H9 (cell line): ENCODE results near the gene CHD9. TPM values are rescaled to one million over a fixed set of nuclear protein-coding genes. Genes with fewer than 3 reads are reported as not detected.

ENCODE experiments used
- DNase-seq: peaks from one replicate; pipeline ENCODE4 v3.0.0-alpha.2; 2017
- H2AFZ ChIP-seq: one replicate; pipeline ENCODE4 v1.6.1; 2013; ENCODE audit warnings: mild to moderate bottlenecking, low read length, control low read depth, moderate library complexity
- H2AK5ac ChIP-seq: 2 replicates; pipeline ENCODE4 v1.6.1; 2013; ENCODE audit warnings: low read length, control low read depth, mixed read lengths; ENCODE audit not compliant: insufficient read length
- H2BK120ac ChIP-seq: one replicate; pipeline ENCODE4 v1.6.1; 2013; ENCODE audit warnings: low read depth, mild to moderate bottlenecking, low read length, control low read depth, inconsistent platforms; ENCODE audit not compliant: poor library complexity, severe bottlenecking
- H2BK12ac ChIP-seq: 2 replicates; pipeline ENCODE4 v1.6.1; 2013; ENCODE audit warnings: low read length, control low read depth, mixed read lengths, low read depth; ENCODE audit not compliant: insufficient read length
- H2BK15ac ChIP-seq: 2 replicates; pipeline ENCODE4 v1.6.1; 2013; ENCODE audit warnings: low read depth, low read length, control low read depth
- H2BK20ac ChIP-seq: one replicate; pipeline ENCODE4 v1.6.1; 2013; ENCODE audit warnings: low read depth, mild to moderate bottlenecking, low read length, control low read depth, inconsistent platforms; ENCODE audit not compliant: poor library complexity, severe bottlenecking
- H2BK5ac ChIP-seq: 2 replicates; pipeline ENCODE4 v1.6.1; 2013; ENCODE audit warnings: low read length, control low read depth, mixed read lengths; ENCODE audit not compliant: insufficient read length
- H3K14ac ChIP-seq: 2 replicates; pipeline ENCODE4 v1.6.1; 2013; ENCODE audit warnings: low read length, control low read depth; ENCODE audit not compliant: insufficient read depth
- H3K18ac ChIP-seq: 2 replicates; pipeline ENCODE4 v1.6.1; 2013; ENCODE audit warnings: low read depth, mild to moderate bottlenecking, mixed read lengths, low read length, control low read depth; ENCODE audit not compliant: insufficient read length
- H3K23ac ChIP-seq: 2 replicates; pipeline ENCODE4 v1.6.1; 2013; ENCODE audit warnings: low read length, control low read depth, mixed read lengths, low read depth; ENCODE audit not compliant: insufficient read length
- H3K23me2 ChIP-seq: 2 replicates; pipeline ENCODE4 v1.6.1; 2013; ENCODE audit warnings: low read depth, mild to moderate bottlenecking, mixed read lengths, low read length, control low read depth; ENCODE audit not compliant: insufficient read length, poor library complexity, severe bottlenecking
- H3K27ac ChIP-seq: 2 replicates; pipeline ENCODE4 v1.5.1; 2013; ENCODE audit warnings: low read length, control low read depth, mixed read lengths, low read depth; ENCODE audit not compliant: insufficient read length
- H3K27me3 ChIP-seq: 2 replicates; pipeline ENCODE4 v1.6.1; 2013; ENCODE audit warnings: low read length, control low read depth, inconsistent platforms; ENCODE audit not compliant: insufficient read depth
- H3K4ac ChIP-seq: 2 replicates; pipeline ENCODE4 v1.6.1; 2013; ENCODE audit warnings: low read depth, mild to moderate bottlenecking, control low read depth, inconsistent platforms, low read length, moderate library complexity
- H3K4me1 ChIP-seq: 2 replicates; pipeline ENCODE4 v1.6.1; 2013; ENCODE audit warnings: low read length, control low read depth, inconsistent platforms; ENCODE audit not compliant: insufficient read depth
- H3K4me2 ChIP-seq: 2 replicates; pipeline ENCODE4 v1.6.1; 2013; ENCODE audit warnings: low read length, control low read depth, mixed read lengths; ENCODE audit not compliant: insufficient read length, insufficient read depth
- H3K56ac ChIP-seq: 2 replicates; pipeline ENCODE4 v1.6.1; 2013; ENCODE audit warnings: low read depth, mild to moderate bottlenecking, mixed read lengths, low read length, control low read depth; ENCODE audit not compliant: insufficient read length
- H3K79me1 ChIP-seq: 2 replicates; pipeline ENCODE4 v1.6.1; 2013; ENCODE audit warnings: low read depth, mild to moderate bottlenecking, moderate library complexity, low read length, control low read depth, inconsistent platforms; ENCODE audit not compliant: insufficient read depth, poor library complexity, severe bottlenecking
- H3K79me2 ChIP-seq: 2 replicates; pipeline ENCODE4 v1.6.1; 2013; ENCODE audit warnings: low read length, control low read depth, inconsistent platforms; ENCODE audit not compliant: insufficient read depth
- H3K9ac ChIP-seq: 2 replicates; pipeline ENCODE4 v1.6.1; 2013; ENCODE audit warnings: low read length, control low read depth, mixed read lengths; ENCODE audit not compliant: insufficient read length; ENCODE audit errors: extremely low read depth
- H3K9me3 ChIP-seq: one replicate; pipeline ENCODE4 v1.6.1; 2013; ENCODE audit warnings: low read depth, low read length, inconsistent platforms; ENCODE audit not compliant: control insufficient read depth
- H3T11ph ChIP-seq: one replicate; pipeline ENCODE4 v1.6.1; 2013; ENCODE audit warnings: mild to moderate bottlenecking, low read length, control low read depth, inconsistent platforms
- H4K20me1 ChIP-seq: one replicate; pipeline ENCODE4 v1.6.1; 2013; ENCODE audit not compliant: control insufficient read depth, insufficient read length, insufficient read depth
- H4K5ac ChIP-seq: 2 replicates; pipeline ENCODE4 v1.6.1; 2013; ENCODE audit warnings: low read depth, mild to moderate bottlenecking, mixed read lengths, low read length, control low read depth; ENCODE audit not compliant: insufficient read length
- H4K8ac ChIP-seq: replicated peaks from 2 replicates; pipeline ENCODE4 v1.6.1; 2013; ENCODE audit warnings: low read length, control low read depth, mixed read lengths, low read depth; ENCODE audit not compliant: insufficient read length
- H4K91ac ChIP-seq: 2 replicates; pipeline ENCODE4 v1.6.1; 2013; ENCODE audit warnings: low read depth, mild to moderate bottlenecking, moderate library complexity, mixed read lengths, low read length, control low read depth; ENCODE audit not compliant: insufficient read length
- H3K27ac Mint-ChIP-seq, 3 experiments: 2 replicates in 2 of 3; 3 replicates in 1 of 3; pipeline ENCODE4 v1.8.0; 2020 to 2021; ENCODE audit warnings: mixed read lengths in 3 of 3, mild to moderate bottlenecking in 1 of 3, moderate library complexity in 1 of 3
- H3K27me3 Mint-ChIP-seq: 2 replicates; pipeline ENCODE4 v1.8.0; 2021; ENCODE audit warnings: low read depth, mild to moderate bottlenecking, moderate library complexity, mixed read lengths
- H3K36me3 Mint-ChIP-seq, 3 experiments: 2 replicates in 2 of 3; 3 replicates in 1 of 3; pipeline ENCODE4 v1.8.0; 2020 to 2021; ENCODE audit warnings: low read depth in 3 of 3, mixed read lengths in 3 of 3; ENCODE audit not compliant: insufficient read depth in 1 of 3
- H3K4me1 Mint-ChIP-seq, 2 experiments: 2 replicates each; pipeline ENCODE4 v1.8.0; 2020; ENCODE audit warnings: mixed read lengths in 2 of 2
- H3K4me3 Mint-ChIP-seq, 2 experiments: 2 replicates in 1 of 2; 3 replicates in 1 of 2; pipeline ENCODE4 v1.8.0; 2020 to 2021; ENCODE audit warnings: mild to moderate bottlenecking in 2 of 2, mixed read lengths in 2 of 2, moderate library complexity in 1 of 2
- H3K9me3 Mint-ChIP-seq, 2 experiments: 2 replicates in 1 of 2; 3 replicates in 1 of 2; pipeline ENCODE4 v1.8.0; 2020; ENCODE audit warnings: mild to moderate bottlenecking in 2 of 2, mixed read lengths in 2 of 2, moderate library complexity in 1 of 2
- WGBS: extraction: QIAGEN DNeasy Blood & Tissue Kit; methylation state at CpG from one replicate; pipeline ENCODE4 v1.1.7; 2013; ENCODE audit warnings: missing lambda C conversion rate, low lambda C conversion rate, mixed read lengths; ENCODE audit not compliant: insufficient read length; ENCODE audit errors: extremely low coverage; 5-methylcytosine and 5-hydroxymethylcytosine counted together
- total RNA-seq: library from RNA; stranded (reverse); gene quantifications from 2 replicates; pipeline ENCODE4 v1.2.1, GENCODE V29; 2021
- TF ChIP-seq, protein P1 (sequence below): fragments of 200-600 bp; sonication (generic); conservative IDR thresholded peaks from 3 replicates; pipeline ENCODE4 v1.8.0; 2021; ENCODE audit warnings: antibody characterized with exemption, mild to moderate bottlenecking

The CHD9 gene
- total RNA-seq, 1 experiment from 2014 or later = 46.2 TPM

GRCh38 chr16:53083119-53083518 lies 28.3 kb downstream of the CHD9 start:
- H3K23me2 ChIP-seq = no peaks in the 10 kb centered on the region
- H3K56ac ChIP-seq = no peak overlapping the region
- no CpG with 5 or more reads among the region's 1 CpG for WGBS
- H2AFZ ChIP-seq = no peak overlapping the region
- Mint-ChIP-seq H3K4me3 (no peak overlapping the region), H3K27me3 (no peaks in the 10 kb centered on the region), H3K36me3 (peaks cover 3 to 16% (median 15%) of the 10 kb centered on the region in 3 experiments), H3K9me3 (peaks cover 2 to 5% of the 10 kb centered on the region in 2 experiments; a peak in 3 of 5 replicates), H3K4me1 (peaks cover 71 to 76% of the 10 kb centered on the region in 2 experiments), H3K27ac (no peak overlapping the region)
- H2BK15ac ChIP-seq = no peak overlapping the region
- no peak overlapping the region for H3K23ac ChIP-seq
- no peak overlapping the region for H4K5ac ChIP-seq
- DNase-seq = no peak
- no peaks in the 10 kb centered on the region for H3K79me2 ChIP-seq
- no peak overlapping the region for H4K91ac ChIP-seq
- H2BK12ac ChIP-seq = no peak overlapping the region
- no peak overlapping the region for H3K27ac ChIP-seq
- H3K9me3 ChIP-seq = no peaks in the 10 kb centered on the region
- no peak overlapping the region for H3K18ac ChIP-seq
- H4K20me1 ChIP-seq = no peaks in the 10 kb centered on the region
- H3K9ac ChIP-seq = no peak overlapping the region
- H3K4me2 ChIP-seq = no peak overlapping the region
- no peaks in the 10 kb centered on the region for H3K27me3 ChIP-seq
- H2BK5ac ChIP-seq = no peak overlapping the region
- no peak overlapping the region for H3K4ac ChIP-seq
- no peak overlapping the region for H2BK20ac ChIP-seq
- TF ChIP-seq, protein P1, sequence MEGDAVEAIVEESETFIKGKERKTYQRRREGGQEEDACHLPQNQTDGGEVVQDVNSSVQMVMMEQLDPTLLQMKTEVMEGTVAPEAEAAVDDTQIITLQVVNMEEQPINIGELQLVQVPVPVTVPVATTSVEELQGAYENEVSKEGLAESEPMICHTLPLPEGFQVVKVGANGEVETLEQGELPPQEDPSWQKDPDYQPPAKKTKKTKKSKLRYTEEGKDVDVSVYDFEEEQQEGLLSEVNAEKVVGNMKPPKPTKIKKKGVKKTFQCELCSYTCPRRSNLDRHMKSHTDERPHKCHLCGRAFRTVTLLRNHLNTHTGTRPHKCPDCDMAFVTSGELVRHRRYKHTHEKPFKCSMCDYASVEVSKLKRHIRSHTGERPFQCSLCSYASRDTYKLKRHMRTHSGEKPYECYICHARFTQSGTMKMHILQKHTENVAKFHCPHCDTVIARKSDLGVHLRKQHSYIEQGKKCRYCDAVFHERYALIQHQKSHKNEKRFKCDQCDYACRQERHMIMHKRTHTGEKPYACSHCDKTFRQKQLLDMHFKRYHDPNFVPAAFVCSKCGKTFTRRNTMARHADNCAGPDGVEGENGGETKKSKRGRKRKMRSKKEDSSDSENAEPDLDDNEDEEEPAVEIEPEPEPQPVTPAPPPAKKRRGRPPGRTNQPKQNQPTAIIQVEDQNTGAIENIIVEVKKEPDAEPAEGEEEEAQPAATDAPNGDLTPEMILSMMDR = no peak
- no peak overlapping the region for H3K14ac ChIP-seq
- no peak overlapping the region for H3T11ph ChIP-seq
- H4K8ac ChIP-seq = no peak overlapping the region
- no peak overlapping the region for H2BK120ac ChIP-seq
- H3K4me1 ChIP-seq = peaks cover 19% of the 10 kb centered on the region; the same call in 1 of the 2 replicates
- no peaks in the 10 kb centered on the region for H3K79me1 ChIP-seq
- H2AK5ac ChIP-seq = no peak overlapping the region
